ENCODE data around the gene RNASEL.

GRCh38 chr1:182563095-182563494, 26.0 kb downstream of the RNASEL start:
- no peak for TF ChIP-seq CTCF (IDR thresholded peaks at IDR 0.05; ENCODE audit: low read depth, low read length, poor library complexity, severe bottlenecking)
- TF ChIP-seq EZH2phosphoT487 (IDR thresholded peaks at IDR 0.05; ENCODE audit: borderline replicate concordance, low read length): no peak

Measured in DOHH2 (cell line).